Hematopoietic multipotent progenitor cell treated with erythropoietin and hydrocortisone succinate and interleukin-3 and kit ligand, for 4 days (in vitro differentiated cells): Measurements from ENCODE around the gene TMTC2.
"Not testable (repeated sequence)": the region's sequence is repeated elsewhere in the genome, so short reads cannot be mapped to it uniquely, and the experiment has no call there.

ENCODE experiments used
- DNase-seq: peaks from one replicate; pipeline ENCODE4 v3.0.0-alpha.2; 2015

TMTC2 gene

GRCh38 chr12:83097643-83098342, 411.1 kb downstream of the TMTC2 start:
- DNase-seq = no peak

- DNase-seq = no peak
Observed at GRCh38 chr12:83099436-83099835, 412.7 kb downstream of the TMTC2 start.

DNA sequence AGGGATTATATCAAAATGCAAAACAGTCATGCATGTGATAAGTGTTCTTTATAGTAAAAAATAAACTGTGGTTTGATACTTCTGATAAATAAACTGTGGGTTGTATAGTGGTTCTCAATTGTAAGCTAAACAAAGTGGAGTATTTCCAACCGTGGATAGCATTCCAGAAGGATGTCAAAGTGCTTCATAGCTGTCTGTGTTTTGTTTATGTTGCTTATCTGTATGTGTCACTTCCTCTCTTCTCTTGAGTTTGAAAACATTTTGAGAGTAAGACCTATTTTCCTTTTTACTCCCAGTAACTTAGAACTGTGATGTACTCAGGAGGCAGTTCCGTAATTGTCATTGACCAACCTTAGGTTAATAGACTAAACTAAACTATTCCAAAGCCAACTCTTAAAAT, 415.8 kb downstream of the TMTC2 start:
- DNase-seq = no peak

- no peak for DNase-seq
Observed at GRCh38 chr12:83106873-83107272, 420.2 kb downstream of the TMTC2 start.

DNA sequence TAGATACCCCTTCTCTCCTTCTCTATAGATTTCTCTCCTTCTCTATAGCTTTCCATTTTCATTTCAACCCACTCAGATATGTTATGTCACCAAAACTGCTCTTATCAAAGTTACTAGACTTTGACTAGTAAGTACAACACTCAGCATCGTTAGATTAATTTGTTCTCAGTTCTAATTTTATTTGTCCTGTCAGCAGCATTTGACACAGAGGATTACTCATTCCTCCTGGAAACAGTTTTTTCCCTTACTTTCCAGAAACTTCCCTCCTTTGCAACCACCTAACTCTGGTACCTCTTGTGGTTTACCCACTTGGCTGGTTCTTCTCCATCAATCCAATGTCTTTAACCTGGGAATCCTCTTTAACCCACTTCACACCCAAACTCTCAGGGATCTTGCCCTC, 423.7 kb downstream of the TMTC2 start:
- DNase-seq = no peak

DNA sequence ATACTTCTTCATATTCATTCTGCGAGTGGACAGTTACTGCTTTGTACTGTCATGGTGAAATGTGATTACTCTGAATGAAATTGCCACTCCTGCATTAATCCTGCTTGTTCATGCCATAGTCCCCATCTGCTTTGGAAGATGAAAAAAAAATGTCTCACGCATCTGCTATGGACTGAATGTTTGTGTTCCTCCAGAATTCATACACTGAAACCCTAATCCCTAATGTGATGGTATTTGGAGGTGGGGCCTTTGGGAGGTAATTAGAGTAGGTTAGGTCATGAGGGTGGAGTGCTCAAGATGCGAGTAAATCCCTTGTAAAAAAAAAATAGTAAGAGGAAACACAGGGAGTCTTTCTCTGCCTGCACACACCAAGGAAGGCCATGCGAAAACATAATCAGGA, 427.2 kb downstream of the TMTC2 start:
- no peak for DNase-seq

GRCh38 chr12:83114966-83115365, 428.3 kb downstream of the TMTC2 start:
- no peak for DNase-seq

DNA sequence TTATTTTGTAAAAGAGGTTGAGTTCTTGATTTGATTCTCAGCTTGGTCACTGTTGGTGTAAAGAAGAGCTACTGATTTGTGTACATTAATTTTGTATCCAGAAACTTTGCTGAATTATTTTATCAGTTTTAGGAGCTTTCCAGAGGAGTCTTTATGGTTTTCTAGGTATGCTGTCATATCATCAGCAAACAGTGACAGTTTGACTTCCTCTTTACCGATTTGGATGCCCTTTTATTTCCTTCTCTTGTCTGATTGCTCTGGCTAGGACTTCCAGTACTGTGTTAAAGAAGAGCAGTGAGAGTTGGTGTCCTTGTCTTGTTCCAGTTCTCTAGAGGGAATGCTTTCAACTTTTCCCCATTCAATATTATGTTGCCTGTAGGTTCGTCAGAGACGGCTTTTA, 431.2 kb downstream of the TMTC2 start:
- DNase-seq = not testable (repeated sequence)

DNA sequence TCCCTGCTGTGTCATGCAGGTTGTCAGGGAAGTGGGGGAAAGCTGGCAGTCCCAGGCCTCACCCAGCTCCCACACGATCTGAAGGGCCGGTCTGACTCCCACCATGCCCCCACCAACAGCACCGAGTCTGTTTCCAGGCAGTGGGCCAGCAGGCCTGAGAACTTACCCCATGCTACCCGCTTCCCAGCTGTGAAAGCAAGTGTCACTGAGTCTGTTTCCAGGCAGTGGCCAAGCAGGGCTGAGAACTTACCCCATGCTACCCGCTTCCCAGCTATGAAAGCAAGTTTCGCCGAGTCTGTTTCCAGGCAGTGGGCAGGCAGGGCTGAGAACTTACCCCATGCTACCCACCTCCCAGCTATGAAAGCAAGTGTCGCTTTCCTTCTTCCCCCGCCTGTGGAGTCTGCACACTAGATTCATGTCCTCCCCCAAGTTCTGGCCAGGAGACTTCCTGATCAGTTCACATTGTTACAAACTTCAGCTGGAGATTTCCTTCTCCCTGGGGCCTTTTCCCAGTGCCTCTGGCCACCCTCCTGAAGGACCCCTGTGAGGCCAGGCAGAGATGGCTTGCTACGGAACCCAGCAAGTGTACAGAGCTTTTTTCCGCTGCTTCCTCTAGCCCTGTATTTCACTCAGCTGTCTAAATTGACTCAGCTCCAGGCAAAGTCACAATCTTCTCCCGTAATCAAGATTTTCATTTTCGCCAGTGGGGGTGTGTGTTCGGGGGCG, 435.4 kb downstream of the TMTC2 start:
- DNase-seq = no peak

GRCh38 chr12:83122623-83122934, 435.9 kb downstream of the TMTC2 start:
- DNase-seq = no peak

DNA sequence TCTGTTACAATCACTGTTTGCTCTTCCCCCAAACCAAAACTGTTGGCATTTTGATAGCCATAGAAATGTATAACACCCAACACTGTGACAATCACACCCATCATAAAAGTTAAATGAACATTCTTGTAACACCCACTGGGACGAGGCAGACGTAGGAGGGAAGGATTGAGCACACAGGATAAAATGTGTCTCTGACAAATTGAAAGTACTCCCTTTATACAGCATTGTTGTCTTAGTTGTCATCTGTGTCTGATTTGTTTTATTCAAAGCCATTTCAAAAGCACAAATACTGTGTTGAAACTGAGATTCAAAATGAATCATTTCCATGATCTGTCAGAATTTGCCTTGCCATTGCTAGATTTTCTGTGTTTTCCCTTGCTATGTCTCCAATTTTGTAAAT, 436.3 kb downstream of the TMTC2 start:
- no peak for DNase-seq

GRCh38 chr12:83128540-83128939, 441.8 kb downstream of the TMTC2 start:
- no peak for DNase-seq

GRCh38 chr12:83130178-83130577, 443.5 kb downstream of the TMTC2 start:
- no peak for DNase-seq

DNA sequence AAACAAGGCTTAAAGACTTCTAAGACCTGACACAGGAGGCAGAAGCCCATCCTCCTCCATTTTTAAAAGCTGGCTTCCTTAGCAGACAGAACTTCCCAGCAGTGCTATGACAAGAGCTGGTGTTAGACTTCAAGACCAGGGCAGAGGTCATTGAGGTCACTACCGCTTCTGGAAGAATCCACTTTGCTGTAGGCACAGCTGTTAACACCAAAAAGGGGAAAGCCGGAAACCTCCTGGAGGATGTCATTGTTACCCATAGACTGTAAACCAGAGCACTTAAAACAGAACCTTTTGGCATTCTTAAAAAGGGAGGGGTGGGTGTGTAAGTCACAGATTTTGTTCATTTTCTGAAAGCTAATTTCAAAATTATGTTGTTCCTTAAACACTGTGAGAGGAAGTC, 445.7 kb downstream of the TMTC2 start:
- DNase-seq = no peak

GRCh38 chr12:83136411-83136810, 449.7 kb downstream of the TMTC2 start:
- no peak for DNase-seq

DNA sequence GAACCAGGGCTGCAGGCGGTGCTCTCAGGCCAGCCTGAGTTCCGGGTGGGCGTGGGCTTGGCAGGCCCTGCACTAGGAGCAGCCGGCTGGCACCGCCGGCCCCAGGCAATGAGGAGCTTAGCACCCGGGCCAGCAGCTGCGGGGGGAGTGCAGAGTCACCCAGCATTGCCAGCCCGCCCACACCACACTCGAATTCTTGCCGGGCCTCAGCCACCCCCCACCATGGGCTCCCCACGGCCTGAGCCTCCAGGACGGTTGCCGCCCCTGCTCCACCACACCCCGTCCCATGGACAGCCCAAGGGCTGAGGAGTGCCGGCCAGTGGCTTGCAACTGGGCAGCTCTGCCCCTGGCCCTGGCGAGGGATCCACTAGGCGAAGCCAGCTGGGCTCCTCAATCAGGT, 453.4 kb downstream of the TMTC2 start:
- no peak for DNase-seq

DNA sequence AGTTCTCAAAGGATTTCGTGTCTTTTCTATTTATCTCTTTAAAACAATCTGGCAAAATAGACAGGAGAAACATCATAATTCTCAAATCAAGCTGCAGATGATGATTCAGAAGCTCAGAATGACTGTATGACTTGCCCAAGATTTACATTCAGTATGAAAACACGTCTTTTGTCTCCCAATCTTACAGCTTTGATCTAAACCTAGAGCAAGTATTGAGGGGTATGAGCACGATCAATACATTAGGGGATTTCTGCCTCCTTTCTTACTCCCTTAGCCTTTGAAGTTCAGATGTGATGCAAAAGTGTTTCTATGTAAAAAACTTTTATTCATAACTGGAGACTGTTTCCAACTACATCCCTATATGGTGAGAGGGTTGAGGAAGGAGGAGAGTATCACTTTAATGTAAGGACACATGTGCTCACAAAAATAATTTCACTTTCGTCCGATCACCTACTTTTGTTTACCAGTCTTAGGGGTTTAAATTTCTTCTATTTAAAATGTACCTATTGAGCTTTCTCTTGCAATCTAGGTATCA, 454.8 kb downstream of the TMTC2 start:
- no peak for DNase-seq

GRCh38 chr12:83142914-83143313, 456.2 kb downstream of the TMTC2 start:
- no peak for DNase-seq

GRCh38 chr12:83143950-83144349, 457.2 kb downstream of the TMTC2 start:
- no peak for DNase-seq

- DNase-seq = no peak
Observed at GRCh38 chr12:83145325-83145840, 458.7 kb downstream of the TMTC2 start.

- DNase-seq = no peak
Observed at GRCh38 chr12:83147341-83147740, 460.6 kb downstream of the TMTC2 start.

DNA sequence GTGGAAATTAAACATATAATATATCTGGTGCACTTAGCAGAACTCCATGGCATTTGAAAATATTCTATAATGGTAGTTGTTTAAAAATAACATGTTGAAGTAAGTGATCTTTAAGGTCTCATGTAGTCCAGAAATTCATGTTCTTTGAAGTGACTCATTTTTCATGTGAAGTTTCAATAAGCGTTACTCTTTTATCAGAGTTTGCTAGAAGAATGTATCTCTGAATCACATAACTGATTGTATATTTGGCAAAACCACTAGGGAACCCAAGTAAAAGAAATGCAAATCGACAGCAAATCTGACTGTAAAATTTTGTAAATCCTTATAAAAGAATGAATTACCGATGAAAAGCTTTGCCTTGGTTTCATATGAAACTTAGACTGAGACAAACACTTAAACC, 463.3 kb downstream of the TMTC2 start:
- no peak for DNase-seq

DNA sequence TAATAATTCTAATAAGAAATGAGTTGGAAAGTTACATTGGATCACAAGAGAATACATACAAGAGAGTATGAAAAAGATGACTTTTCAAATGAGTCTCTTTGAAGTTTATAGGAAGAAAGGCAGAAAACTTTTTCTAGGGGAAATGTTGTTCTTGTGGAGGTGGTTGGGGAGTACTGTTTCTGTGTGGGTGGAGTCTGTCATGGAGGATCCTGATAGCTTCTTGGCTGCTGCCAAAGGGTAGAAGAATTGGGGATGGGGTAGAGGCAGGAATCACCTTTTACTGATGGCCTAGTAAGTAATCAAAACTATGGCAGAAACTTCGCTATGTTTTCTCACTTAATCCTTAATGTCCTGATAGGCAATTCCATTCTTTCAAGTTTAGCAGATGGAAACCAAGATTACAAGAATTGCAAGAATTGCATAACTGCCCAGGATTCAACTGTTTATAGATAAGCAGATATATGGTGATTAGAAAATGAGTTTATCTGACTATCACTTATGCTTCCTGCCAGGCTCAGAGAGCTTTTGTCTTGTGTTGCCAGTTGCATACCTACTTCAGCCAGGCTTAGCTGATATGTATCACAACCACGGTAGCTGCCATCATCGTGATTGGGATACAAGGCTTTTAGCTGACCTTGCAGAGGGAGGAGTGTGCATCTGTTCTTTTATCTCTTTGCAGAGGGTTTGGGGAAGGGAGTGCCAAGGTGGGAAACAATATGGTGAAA, 463.9 kb downstream of the TMTC2 start:
- DNase-seq = peak; percentile 58

GRCh38 chr12:83153177-83153576, 466.5 kb downstream of the TMTC2 start:
- DNase-seq = no peak
